GM18951 (cell line): ENCODE data around the gene PRTG.

Experiments
- POLR2A ChIP-seq: IDR thresholded peaks from 4 replicates; pipeline ENCODE4 v1.6.1; 2011; ENCODE audit warnings: mild to moderate bottlenecking; ENCODE audit not compliant: insufficient read length, insufficient read depth; ENCODE audit errors: extremely low read depth
- in situ Hi-C: fragments of 300-500 bp; cut with MboI; formaldehyde crosslinking; loops from one replicate; pipeline ENCODE4 v1.12.0; 2022; ENCODE audit warnings: low sequenced_read_pairs, mixed read lengths, inconsistent platforms; ENCODE audit not compliant: unreplicated experiment

PRTG gene

DNA sequence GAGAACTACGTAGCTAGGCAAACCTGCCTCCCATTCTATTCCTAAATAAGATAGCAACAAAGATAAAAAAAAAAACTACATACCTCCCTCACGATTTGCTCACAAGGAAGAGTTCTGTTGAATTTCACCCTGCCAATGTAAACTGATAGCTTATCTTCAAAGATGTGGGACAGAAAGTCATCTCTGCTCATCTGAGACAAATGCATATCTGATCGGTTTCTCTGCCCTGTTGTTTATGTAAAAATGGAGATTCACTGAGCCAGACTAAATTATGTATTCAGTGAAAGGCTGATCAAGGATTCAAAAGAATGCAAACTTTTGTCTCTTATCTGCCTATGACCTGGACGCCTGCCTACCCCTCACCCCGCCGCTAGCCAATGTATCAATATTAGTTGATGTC, 166.0 kb downstream of the PRTG start:
- in situ Hi-C loops: no loop called here
- no peak for TF ChIP-seq POLR2A

DNA sequence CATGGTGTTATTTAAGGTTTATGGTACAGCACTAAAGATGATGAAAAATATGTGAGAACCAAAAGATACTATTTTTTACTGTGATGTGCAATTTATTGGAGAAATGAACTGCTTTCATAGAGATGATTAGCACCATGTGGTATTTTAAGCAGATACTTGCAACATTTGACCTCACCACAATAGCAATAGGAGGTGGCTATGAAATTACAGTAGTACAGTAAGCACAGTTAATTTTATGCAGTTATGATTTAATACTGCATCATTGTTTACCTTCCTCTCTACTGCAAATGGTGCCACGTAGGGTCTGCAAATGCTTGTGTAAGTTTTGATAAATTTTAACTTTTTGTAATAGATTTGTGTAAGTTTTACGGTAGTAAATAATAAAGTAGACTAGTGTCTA, 168.9 kb downstream of the PRTG start:
- no peak for TF ChIP-seq POLR2A
- in situ Hi-C loops: no loop called here

DNA sequence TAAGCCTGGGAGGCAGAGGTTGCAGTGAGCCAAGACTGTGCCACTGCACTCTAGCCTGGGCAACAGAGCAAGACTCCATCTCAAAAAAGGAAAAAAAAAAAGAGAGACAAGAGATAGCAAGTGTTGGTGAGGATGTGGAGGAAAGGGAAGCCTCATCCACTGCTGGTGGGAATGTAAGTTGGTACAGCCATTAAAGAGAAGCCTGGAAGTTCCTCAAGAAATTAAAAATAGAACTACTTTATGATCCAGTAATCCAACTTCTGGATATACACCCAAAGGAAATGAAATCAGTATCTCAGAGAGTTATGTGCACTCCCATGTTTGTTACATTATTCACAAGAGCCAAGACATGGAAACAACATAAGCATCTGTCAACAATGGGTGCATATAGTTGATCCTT, 169.7 kb downstream of the PRTG start:
- no peak for TF ChIP-seq POLR2A
- in situ Hi-C loops: no loop called here

DNA sequence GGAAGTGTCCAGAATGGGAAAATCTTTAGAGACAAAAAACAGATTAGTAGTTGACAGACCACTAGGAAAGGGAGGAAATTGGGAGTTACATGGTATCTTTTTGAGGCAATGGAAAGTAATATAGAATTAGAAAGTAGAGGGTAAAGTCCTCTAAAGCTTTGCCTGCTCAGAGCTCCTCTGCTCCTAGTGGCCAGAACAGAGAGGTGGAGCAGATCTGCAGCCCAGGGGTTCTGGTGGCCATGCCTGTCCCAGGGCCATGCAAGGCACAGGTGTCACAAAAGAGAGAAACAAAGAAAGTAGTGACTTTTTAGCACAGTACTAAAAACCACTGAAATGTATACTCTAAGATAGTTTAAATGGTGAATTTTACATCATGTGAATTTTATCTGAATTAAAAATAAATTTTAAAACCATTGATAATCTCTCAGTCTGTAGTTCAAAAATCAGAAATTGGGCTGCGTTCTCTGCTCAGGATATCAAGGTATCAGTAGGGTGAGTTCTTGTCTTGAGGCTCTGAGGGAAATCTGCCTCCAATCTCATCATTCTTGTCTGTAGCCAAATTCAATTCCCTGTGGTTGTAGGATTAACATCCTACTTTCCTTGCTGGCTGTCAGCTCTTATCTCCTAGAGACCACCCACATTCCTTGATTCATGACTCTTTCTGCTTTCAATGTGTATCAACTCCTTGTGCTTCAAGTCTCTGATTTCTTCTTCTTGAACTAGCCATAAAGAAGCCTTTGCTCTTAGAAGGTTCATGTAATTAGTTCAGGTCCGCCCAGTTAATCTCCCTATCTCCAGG, 178.4 kb downstream of the PRTG start:
- TF ChIP-seq POLR2A: no peak
- in situ Hi-C loops: no loop called here

DNA sequence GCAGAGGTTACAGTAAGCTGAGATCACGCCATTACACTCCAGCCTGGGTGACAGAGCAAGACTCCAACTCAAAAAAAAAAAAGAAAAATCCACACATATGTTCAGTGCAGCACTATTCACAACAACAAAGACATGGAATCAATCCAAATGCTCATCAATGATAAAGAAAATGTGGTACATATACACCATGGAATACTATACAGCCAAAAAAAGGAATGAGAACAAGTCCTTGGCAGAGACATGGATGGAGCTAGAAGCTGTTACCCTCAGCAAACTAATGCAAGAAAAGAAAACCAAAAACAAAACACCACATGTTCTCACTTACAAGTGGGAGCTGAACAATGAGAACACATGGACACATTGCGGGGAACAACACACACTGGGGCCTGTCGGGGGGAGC, 180.4 kb downstream of the PRTG start:
- TF ChIP-seq POLR2A: no peak
- in situ Hi-C loops: no loop called here
